Measurements from ENCODE around the gene FERD3L. TPM values are rescaled to one million over a fixed set of nuclear protein-coding genes. Genes with fewer than 3 reads are reported as not detected.

Gene FERD3L
- total RNA-seq, 1 experiment from 2014 or later, result not detected

DNA sequence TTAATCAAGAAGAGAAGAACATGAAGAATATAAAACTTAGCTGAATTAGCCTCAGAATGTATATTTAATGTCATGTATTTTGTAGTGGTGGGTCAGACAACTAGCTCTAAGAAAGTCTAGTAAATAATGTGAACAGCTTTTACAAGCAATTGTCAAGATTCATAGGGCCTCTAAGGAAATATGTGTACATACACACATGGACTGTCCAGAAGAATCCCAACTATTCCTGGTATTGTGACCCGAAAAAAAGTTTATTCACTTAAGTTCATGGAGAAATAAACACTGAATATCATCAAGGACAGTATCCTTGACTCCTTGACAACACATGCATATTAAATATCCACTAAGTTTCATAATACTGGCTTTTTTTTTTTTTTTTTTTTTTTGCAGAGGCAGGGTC lies 16.4 kb downstream of the FERD3L start:
- no peak for TF ChIP-seq GRHL2 (CRISPR knock-in tag; IDR thresholded peaks at IDR 0.05; ENCODE audit: insufficient replicate concordance, severe bottlenecking)
- TF ChIP-seq SP1 (CRISPR knock-in tag; conservative IDR thresholded peaks at IDR 0.05), result no peak
- TF ChIP-seq, protein P1, sequence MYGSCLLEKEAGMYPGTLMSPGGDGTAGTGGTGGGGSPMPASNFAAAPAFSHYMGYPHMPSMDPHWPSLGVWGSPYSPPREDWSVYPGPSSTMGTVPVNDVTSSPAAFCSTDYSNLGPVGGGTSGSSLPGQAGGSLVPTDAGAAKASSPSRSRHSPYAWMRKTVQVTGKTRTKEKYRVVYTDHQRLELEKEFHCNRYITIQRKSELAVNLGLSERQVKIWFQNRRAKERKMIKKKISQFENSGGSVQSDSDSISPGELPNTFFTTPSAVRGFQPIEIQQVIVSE (CRISPR knock-in tag; IDR thresholded peaks at IDR 0.05; ENCODE audit: borderline replicate concordance), result no peak
- TF ChIP-seq ESRRA (CRISPR knock-in tag; IDR thresholded peaks at IDR 0.05; ENCODE audit: borderline replicate concordance), result no peak
- no peak for TF ChIP-seq NR2C2 (CRISPR knock-in tag; IDR thresholded peaks at IDR 0.05)
- TF ChIP-seq, protein P2, sequence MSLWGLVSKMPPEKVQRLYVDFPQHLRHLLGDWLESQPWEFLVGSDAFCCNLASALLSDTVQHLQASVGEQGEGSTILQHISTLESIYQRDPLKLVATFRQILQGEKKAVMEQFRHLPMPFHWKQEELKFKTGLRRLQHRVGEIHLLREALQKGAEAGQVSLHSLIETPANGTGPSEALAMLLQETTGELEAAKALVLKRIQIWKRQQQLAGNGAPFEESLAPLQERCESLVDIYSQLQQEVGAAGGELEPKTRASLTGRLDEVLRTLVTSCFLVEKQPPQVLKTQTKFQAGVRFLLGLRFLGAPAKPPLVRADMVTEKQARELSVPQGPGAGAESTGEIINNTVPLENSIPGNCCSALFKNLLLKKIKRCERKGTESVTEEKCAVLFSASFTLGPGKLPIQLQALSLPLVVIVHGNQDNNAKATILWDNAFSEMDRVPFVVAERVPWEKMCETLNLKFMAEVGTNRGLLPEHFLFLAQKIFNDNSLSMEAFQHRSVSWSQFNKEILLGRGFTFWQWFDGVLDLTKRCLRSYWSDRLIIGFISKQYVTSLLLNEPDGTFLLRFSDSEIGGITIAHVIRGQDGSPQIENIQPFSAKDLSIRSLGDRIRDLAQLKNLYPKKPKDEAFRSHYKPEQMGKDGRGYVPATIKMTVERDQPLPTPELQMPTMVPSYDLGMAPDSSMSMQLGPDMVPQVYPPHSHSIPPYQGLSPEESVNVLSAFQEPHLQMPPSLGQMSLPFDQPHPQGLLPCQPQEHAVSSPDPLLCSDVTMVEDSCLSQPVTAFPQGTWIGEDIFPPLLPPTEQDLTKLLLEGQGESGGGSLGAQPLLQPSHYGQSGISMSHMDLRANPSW (CRISPR knock-in tag; conservative IDR thresholded peaks at IDR 0.05; ENCODE audit: low read depth), result no peak
- no peak for TF ChIP-seq JAZF1 (CRISPR knock-in tag; IDR thresholded peaks at IDR 0.05)
- TF ChIP-seq ZNF121 (CRISPR knock-in tag; IDR thresholded peaks at IDR 0.05), result no peak
- TF ChIP-seq ELF4 (CRISPR knock-in tag; IDR thresholded peaks at IDR 0.05; ENCODE audit: low read depth), result no peak
- no peak for TF ChIP-seq RORB (CRISPR knock-in tag; IDR thresholded peaks at IDR 0.05)
- TF ChIP-seq, protein P3, sequence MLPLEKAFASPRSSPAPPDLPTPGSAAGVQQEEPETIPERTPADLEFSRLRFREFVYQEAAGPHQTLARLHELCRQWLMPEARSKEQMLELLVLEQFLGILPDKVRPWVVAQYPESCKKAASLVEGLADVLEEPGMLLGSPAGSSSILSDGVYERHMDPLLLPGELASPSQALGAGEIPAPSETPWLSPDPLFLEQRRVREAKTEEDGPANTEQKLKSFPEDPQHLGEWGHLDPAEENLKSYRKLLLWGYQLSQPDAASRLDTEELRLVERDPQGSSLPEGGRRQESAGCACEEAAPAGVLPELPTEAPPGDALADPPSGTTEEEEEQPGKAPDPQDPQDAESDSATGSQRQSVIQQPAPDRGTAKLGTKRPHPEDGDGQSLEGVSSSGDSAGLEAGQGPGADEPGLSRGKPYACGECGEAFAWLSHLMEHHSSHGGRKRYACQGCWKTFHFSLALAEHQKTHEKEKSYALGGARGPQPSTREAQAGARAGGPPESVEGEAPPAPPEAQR (CRISPR knock-in tag; IDR thresholded peaks at IDR 0.05), result no peak
- no peak for TF ChIP-seq FOXK1 (CRISPR knock-in tag; IDR thresholded peaks at IDR 0.05)
- TF ChIP-seq, protein P4, sequence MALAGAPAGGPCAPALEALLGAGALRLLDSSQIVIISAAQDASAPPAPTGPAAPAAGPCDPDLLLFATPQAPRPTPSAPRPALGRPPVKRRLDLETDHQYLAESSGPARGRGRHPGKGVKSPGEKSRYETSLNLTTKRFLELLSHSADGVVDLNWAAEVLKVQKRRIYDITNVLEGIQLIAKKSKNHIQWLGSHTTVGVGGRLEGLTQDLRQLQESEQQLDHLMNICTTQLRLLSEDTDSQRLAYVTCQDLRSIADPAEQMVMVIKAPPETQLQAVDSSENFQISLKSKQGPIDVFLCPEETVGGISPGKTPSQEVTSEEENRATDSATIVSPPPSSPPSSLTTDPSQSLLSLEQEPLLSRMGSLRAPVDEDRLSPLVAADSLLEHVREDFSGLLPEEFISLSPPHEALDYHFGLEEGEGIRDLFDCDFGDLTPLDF (CRISPR knock-in tag; IDR thresholded peaks at IDR 0.05), result no peak
- TF ChIP-seq, protein P5, sequence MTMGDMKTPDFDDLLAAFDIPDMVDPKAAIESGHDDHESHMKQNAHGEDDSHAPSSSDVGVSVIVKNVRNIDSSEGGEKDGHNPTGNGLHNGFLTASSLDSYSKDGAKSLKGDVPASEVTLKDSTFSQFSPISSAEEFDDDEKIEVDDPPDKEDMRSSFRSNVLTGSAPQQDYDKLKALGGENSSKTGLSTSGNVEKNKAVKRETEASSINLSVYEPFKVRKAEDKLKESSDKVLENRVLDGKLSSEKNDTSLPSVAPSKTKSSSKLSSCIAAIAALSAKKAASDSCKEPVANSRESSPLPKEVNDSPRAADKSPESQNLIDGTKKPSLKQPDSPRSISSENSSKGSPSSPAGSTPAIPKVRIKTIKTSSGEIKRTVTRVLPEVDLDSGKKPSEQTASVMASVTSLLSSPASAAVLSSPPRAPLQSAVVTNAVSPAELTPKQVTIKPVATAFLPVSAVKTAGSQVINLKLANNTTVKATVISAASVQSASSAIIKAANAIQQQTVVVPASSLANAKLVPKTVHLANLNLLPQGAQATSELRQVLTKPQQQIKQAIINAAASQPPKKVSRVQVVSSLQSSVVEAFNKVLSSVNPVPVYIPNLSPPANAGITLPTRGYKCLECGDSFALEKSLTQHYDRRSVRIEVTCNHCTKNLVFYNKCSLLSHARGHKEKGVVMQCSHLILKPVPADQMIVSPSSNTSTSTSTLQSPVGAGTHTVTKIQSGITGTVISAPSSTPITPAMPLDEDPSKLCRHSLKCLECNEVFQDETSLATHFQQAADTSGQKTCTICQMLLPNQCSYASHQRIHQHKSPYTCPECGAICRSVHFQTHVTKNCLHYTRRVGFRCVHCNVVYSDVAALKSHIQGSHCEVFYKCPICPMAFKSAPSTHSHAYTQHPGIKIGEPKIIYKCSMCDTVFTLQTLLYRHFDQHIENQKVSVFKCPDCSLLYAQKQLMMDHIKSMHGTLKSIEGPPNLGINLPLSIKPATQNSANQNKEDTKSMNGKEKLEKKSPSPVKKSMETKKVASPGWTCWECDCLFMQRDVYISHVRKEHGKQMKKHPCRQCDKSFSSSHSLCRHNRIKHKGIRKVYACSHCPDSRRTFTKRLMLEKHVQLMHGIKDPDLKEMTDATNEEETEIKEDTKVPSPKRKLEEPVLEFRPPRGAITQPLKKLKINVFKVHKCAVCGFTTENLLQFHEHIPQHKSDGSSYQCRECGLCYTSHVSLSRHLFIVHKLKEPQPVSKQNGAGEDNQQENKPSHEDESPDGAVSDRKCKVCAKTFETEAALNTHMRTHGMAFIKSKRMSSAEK (CRISPR knock-in tag; IDR thresholded peaks at IDR 0.05; ENCODE audit: borderline replicate concordance), result no peak
- TF ChIP-seq RELA (CRISPR knock-in tag; IDR thresholded peaks at IDR 0.05; ENCODE audit: borderline replicate concordance), result no peak
- no peak for TF ChIP-seq ZNF671 (CRISPR knock-in tag; IDR thresholded peaks at IDR 0.05)
- POLR2A ChIA-PET, result no interaction called here
- Mint-ChIP-seq H3K4me1 (peaks cover 2% of the 10 kb centered on the region; the same call in 1 of the 2 replicates), H3K27me3 (ENCODE audit: low read depth) (peaks cover 9% of the 10 kb centered on the region; the same call in 1 of the 2 replicates), H3K4me3 (no peak overlapping the region), H3K36me3 (no peaks in the 10 kb centered on the region), H3K27ac (no peak overlapping the region), H3K9me3 (no peaks in the 10 kb centered on the region)
- CTCF ChIA-PET, result no interaction called here
- ATAC-seq (no peak), DNase-seq (ENCODE audit: low spot score) (no peak)

Measured in WTC11 (cell line).